T-helper 2 cell (primary cell): ENCODE data around the gene DDX6.

Experiments
- DNase-seq, 5 experiments: peaks; one replicate each; pipeline versions ENCODE4 v3.0.0 to v3.0.0-alpha.2; 2012 to 2022

DDX6 gene

DNA sequence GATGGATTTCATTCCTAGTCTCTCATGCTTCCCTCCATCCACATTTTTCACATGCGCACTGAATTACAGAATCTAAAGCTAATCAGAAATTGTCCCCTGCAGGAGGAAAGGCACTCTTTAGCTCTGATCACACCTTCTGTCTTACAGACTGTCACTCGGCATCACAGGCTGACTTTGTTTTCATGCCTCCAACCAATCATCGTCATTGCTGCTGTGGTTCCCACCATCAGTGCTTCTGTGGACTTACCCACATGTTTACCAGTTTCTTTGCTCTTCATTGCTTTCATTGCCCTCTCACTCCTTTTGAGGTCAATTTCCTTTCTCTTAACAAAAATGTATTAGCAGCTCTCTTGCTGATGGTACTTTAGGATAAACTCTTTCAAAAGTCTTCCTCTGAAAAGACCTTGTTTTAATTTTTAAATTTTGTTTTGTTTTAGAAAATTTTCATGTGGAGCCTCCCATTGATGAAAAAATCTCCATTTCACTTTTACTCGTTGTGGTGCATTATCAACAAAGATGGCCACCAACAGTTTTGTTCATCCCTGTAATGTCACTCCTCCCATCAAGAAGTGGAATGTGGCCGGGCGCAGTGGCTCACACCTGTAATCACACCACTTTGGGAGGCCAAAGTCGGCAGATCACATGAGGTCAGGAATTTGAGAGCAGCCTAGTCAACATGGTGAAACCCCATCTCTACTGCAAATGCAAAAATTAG, 91.3 kb downstream of the DDX6 start:
- peak in 3 of 5 experiments; percentile 51 to 90 (median 87) for DNase-seq
